Smooth muscle cell of trachea (primary cell): ENCODE measurements around the gene TACC2. TPM values are rescaled to one million over a fixed set of nuclear protein-coding genes. Genes with fewer than 3 reads are reported as not detected.

Experiments
- total RNA-seq: library from RNA; depleted of rRNA; stranded (reverse); fragments of >200 nt; gene quantifications from 2 replicates; pipeline ENCODE4 v1.2.1, GENCODE V29; 2014

TACC2 gene
- 2.6 and 8.1 TPM in 2 replicates for total RNA-seq

GRCh38 chr10:121988361-121989324 is at the start of gene TACC2:
TSS of gene TACC2 (plus strand) at chr10:121989163. CDS start at chr10:122021982, 32,819 bp downstream.

GRCh38 chr10:121974535-121975294 is 14.2 kb upstream of the TACC2 start, which contains the start of gene NSMCE4A:
TSS of gene NSMCE4A (minus strand) at chr10:121975217. CDS start at chr10:121975165, 52 bp downstream.

GRCh38 chr10:122271076-122271475 is 282.1 kb downstream of the TACC2 start, which contains the start of gene BTBD16:
TSS of gene BTBD16 (plus strand) at chr10:122271296. CDS start at chr10:122275082, 3,786 bp downstream.

Other genes starting within 250 kb of the TACC2 start
- 22.8 and 26.2 TPM in 2 replicates for gene ATE1, start 61.1 kb upstream of the TACC2 start, total RNA-seq
- 18.0 and 38.4 TPM in 2 replicates for gene NSMCE4A, start 13.9 kb upstream of the TACC2 start, total RNA-seq